ENCODE measurements around the gene CHD5. TPM values are rescaled to one million over a fixed set of nuclear protein-coding genes. Genes with fewer than 3 reads are reported as not detected.

Gene CHD5
- polyA plus RNA-seq, 2 of the 4 experiments (the other 2 are of a cell fraction): 0.21 to 0.66 TPM

DNA sequence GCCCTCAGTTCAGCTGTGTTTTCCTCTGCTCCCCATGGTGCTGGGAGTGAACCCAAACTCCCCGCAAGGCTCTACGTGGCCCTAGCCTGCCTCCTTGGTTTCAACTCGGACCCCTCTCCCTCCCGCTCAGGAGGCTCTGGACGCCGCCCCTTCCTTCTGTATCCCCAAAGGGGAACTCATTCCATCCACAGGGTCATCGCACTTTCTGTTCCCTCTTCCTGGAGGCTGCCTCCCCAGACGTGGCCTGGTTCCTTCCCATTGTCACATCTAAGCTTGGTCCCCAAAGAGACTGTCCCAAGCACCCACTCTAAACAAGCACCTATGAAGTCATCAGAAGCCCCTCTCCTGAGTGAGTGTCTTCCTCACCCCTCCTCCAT, 123.6 kb downstream of the CHD5 start (continued):
- TF ChIP-seq KDM5A (IDR thresholded peaks at IDR 0.05): no peak
- TF ChIP-seq EP300 (IDR thresholded peaks at IDR 0.05): no peak

DNA sequence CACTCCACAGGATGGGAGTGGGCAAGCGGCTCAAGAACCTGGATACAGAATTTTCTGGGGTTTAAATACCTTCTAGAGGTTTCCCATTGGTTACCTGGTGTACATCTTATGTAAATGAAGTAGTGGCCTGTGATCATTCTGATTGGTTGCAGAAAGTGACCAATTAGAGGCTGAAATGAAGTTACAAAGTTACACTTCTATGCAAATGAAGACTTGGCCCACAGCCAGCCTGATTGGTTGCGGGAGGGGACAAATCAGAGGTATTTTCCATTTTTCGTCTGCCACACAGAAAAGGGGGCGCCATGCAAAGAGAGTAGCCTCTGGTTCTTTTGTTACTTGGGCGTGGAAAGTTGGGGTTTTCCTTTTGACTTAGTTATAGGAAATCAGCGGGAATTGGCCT, 125.5 kb downstream of the CHD5 start:
- Histone ChIP-seq H3K4me3 (no peak overlapping the region), H3K4me2 (no peak overlapping the region), H3K27ac (no peak overlapping the region), H3K4me1 (no peaks in the 10 kb centered on the region), H3K9me3 (no peaks in the 10 kb centered on the region)
- 85% methylated on average over 6 of the region's 6 CpGs for WGBS (ENCODE audit: missing lambda C conversion rate)
- ChIA-PET CTCF (no interaction called here), POLR2A (no interaction called here)
- no peak for DNase-seq (ENCODE audit: low read depth in 1 of 2, low spot score in 1 of 2)
- TF ChIP-seq, protein P1, sequence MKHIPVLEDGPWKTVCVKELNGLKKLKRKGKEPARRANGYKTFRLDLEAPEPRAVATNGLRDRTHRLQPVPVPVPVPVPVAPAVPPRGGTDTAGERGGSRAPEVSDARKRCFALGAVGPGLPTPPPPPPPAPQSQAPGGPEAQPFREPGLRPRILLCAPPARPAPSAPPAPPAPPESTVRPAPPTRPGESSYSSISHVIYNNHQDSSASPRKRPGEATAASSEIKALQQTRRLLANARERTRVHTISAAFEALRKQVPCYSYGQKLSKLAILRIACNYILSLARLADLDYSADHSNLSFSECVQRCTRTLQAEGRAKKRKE (CRISPR knock-in tag; IDR thresholded peaks at IDR 0.05; ENCODE audit: low read depth): no peak
- TF ChIP-seq ZC3H11A (IDR thresholded peaks at IDR 0.05): no peak
- TF ChIP-seq HEYL (CRISPR knock-in tag; IDR thresholded peaks at IDR 0.05): no peak
- TF ChIP-seq, protein P2, sequence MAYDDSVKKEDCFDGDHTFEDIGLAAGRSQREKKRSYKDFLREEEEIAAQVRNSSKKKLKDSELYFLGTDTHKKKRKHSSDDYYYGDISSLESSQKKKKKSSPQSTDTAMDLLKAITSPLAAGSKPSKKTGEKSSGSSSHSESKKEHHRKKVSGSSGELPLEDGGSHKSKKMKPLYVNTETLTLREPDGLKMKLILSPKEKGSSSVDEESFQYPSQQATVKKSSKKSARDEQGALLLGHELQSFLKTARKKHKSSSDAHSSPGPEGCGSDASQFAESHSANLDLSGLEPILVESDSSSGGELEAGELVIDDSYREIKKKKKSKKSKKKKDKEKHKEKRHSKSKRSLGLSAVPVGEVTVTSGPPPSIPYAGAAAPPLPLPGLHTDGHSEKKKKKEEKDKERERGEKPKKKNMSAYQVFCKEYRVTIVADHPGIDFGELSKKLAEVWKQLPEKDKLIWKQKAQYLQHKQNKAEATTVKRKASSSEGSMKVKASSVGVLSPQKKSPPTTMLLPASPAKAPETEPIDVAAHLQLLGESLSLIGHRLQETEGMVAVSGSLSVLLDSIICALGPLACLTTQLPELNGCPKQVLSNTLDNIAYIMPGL (CRISPR knock-in tag; IDR thresholded peaks at IDR 0.05; ENCODE audit: borderline replicate concordance): no peak
- TF ChIP-seq, protein P3, sequence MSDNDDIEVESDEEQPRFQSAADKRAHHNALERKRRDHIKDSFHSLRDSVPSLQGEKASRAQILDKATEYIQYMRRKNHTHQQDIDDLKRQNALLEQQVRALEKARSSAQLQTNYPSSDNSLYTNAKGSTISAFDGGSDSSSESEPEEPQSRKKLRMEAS (IDR thresholded peaks at IDR 0.05): no peak
- TF ChIP-seq SREBF2 (IDR thresholded peaks at IDR 0.05): no peak
- no peak for TF ChIP-seq KDM5A (IDR thresholded peaks at IDR 0.05)
- TF ChIP-seq RNF2 (IDR thresholded peaks at IDR 0.05; ENCODE audit: borderline replicate concordance, low read depth): no peak
- TF ChIP-seq, protein P4, sequence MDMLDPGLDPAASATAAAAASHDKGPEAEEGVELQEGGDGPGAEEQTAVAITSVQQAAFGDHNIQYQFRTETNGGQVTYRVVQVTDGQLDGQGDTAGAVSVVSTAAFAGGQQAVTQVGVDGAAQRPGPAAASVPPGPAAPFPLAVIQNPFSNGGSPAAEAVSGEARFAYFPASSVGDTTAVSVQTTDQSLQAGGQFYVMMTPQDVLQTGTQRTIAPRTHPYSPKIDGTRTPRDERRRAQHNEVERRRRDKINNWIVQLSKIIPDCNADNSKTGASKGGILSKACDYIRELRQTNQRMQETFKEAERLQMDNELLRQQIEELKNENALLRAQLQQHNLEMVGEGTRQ (IDR thresholded peaks at IDR 0.05): no peak
- no peak for TF ChIP-seq MAFK (IDR thresholded peaks at IDR 0.05; ENCODE audit: partially characterized antibody)
- TF ChIP-seq, protein P5, sequence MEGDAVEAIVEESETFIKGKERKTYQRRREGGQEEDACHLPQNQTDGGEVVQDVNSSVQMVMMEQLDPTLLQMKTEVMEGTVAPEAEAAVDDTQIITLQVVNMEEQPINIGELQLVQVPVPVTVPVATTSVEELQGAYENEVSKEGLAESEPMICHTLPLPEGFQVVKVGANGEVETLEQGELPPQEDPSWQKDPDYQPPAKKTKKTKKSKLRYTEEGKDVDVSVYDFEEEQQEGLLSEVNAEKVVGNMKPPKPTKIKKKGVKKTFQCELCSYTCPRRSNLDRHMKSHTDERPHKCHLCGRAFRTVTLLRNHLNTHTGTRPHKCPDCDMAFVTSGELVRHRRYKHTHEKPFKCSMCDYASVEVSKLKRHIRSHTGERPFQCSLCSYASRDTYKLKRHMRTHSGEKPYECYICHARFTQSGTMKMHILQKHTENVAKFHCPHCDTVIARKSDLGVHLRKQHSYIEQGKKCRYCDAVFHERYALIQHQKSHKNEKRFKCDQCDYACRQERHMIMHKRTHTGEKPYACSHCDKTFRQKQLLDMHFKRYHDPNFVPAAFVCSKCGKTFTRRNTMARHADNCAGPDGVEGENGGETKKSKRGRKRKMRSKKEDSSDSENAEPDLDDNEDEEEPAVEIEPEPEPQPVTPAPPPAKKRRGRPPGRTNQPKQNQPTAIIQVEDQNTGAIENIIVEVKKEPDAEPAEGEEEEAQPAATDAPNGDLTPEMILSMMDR (IDR thresholded peaks at IDR 0.05): no peak
- TF ChIP-seq ZNF302 (CRISPR knock-in tag; IDR thresholded peaks at IDR 0.05): no peak
- FAIRE-seq: no peak
- no peak for ATAC-seq

DNA sequence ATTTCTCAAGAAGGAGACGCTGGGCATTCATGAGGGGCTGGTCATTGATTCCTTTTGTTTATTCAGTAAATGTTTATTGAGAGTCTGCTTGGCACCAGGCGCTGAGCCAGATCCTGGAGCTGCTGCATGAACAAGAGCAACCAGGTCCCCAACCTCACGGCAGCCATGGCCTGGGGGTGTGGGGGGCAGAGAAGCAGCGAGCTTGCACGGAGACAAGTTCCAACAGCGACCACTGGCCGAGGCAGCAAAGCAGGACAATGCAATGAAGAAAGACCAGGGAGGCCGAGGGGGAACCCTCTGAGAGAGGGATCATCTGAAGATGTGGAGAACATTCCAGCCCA, 126.9 kb downstream of the CHD5 start:
- Histone ChIP-seq H3K27ac (no peak overlapping the region), H3K9me3 (no peaks in the 10 kb centered on the region), H3K4me1 (no peaks in the 10 kb centered on the region), H3K4me2 (no peak overlapping the region), H3K4me3 (no peak overlapping the region)
- TF ChIP-seq RAD21 (conservative IDR thresholded peaks at IDR 0.05 in 1 of 2, IDR thresholded peaks at IDR 0.05 in 1 of 2) (no peak; a peak in 2 of 5 replicates), ZC3H11A (IDR thresholded peaks at IDR 0.05) (no peak), NFE2L2 (conservative IDR thresholded peaks at IDR 0.05; ENCODE audit: low read length) (no peak), FOSB (CRISPR knock-in tag; IDR thresholded peaks at IDR 0.05) (no peak), CBX2 (IDR thresholded peaks at IDR 0.05; ENCODE audit: borderline replicate concordance, low read depth) (no peak), FOXS1 (CRISPR knock-in tag; IDR thresholded peaks at IDR 0.05) (no peak), EHMT2 (IDR thresholded peaks at IDR 0.05; ENCODE audit: low read depth) (no peak), CHD4 (IDR thresholded peaks at IDR 0.05; ENCODE audit: borderline replicate concordance) (no peak)
- DNase-seq (ENCODE audit: low read depth in 1 of 2, low spot score in 1 of 2) (no peak), ATAC-seq (peak in 1 of 2 experiments; percentile 15; a peak in 2 of 6 replicates), FAIRE-seq (no peak)
- ChIA-PET CTCF (interaction anchor here (0.6 to 2.2 kb wide), 18 partner anchors 17 to 196 kb away, joined by 3 to 9 read pairs (median 3); no protein-coding TSS in a partner anchor), POLR2A (interaction anchor here (0.8 kb wide), 1 partner anchor 191 kb away, joined by 3 read pairs; the partner anchor contains the start of gene HES3)
- WGBS (ENCODE audit: missing lambda C conversion rate): 30% methylated on average over 8 of the region's 8 CpGs
